ENCODE measurements around the gene MAFF. TPM values are rescaled to one million over a fixed set of nuclear protein-coding genes. Genes with fewer than 3 reads are reported as not detected.

Gene MAFF
- polyA plus RNA-seq, 1 donor from 2014 or later: 2.1 TPM

DNA sequence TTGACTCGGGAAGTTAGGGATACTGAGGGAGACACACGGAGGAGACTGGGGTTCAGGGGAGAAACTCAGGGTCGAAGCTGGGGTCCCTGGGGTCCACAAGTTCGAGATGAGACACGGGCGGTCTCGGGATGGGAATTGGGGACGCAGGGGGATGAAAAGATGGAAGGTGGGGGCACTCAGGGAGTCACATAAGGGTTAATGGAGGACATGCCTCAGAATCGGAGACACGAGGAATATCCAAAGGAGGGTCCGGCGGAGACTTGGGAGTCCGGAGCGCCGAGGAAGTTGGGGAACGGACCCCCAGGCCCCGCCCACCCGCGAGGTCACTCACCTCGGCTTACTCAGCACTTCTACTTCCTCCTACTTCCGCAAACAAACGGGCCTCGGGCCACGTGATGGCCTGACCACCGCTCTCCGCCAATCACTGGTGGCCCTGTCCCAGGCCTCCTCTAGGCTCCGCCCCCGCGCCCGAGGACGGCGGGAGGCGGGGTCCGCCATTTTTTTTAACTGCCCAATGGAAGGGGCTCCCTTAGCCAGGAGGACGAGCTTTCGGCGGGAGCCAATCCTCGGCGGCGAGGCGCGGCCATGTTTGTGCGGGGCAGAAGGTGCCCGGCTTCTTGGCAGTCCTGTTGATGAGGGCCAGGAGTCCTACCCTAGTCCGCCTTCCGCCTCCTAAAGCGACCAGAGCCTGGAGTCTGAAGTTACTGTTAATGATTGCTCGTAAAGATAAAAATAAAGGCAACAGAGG, 20.2 kb upstream of the MAFF start, which contains the start of gene PLA2G6:
TSS of gene PLA2G6 (minus strand) at position 378 of the 748 bp plus-strand sequence. CDS start 12,404 bp downstream, outside the sequence.
- H3K4me2 ChIP-seq (ENCODE audit: low read length): peak within 1 kb of the TSS; percentile 93
- H3K9ac ChIP-seq (ENCODE audit: low read length): peak within 1 kb of the TSS; percentile 67
- TF ChIP-seq RAD21 (conservative IDR thresholded peaks at IDR 0.05) (no peak), MXI1 (conservative IDR thresholded peaks at IDR 0.05; ENCODE audit: poor library complexity, severe bottlenecking) (peak; percentile 70), POLR2AphosphoS5 (IDR thresholded peaks at IDR 0.05) (no peak), TAF1 (IDR thresholded peaks at IDR 0.05; ENCODE audit: low read depth) (no peak), EP300 (conservative IDR thresholded peaks at IDR 0.05; ENCODE audit: poor library complexity, severe bottlenecking) (no peak), EZH2 (IDR thresholded peaks at IDR 0.05; ENCODE audit: borderline replicate concordance, insufficient read depth, low read length, poor library complexity, severe bottlenecking) (no peak)
- TF ChIP-seq, protein P1, sequence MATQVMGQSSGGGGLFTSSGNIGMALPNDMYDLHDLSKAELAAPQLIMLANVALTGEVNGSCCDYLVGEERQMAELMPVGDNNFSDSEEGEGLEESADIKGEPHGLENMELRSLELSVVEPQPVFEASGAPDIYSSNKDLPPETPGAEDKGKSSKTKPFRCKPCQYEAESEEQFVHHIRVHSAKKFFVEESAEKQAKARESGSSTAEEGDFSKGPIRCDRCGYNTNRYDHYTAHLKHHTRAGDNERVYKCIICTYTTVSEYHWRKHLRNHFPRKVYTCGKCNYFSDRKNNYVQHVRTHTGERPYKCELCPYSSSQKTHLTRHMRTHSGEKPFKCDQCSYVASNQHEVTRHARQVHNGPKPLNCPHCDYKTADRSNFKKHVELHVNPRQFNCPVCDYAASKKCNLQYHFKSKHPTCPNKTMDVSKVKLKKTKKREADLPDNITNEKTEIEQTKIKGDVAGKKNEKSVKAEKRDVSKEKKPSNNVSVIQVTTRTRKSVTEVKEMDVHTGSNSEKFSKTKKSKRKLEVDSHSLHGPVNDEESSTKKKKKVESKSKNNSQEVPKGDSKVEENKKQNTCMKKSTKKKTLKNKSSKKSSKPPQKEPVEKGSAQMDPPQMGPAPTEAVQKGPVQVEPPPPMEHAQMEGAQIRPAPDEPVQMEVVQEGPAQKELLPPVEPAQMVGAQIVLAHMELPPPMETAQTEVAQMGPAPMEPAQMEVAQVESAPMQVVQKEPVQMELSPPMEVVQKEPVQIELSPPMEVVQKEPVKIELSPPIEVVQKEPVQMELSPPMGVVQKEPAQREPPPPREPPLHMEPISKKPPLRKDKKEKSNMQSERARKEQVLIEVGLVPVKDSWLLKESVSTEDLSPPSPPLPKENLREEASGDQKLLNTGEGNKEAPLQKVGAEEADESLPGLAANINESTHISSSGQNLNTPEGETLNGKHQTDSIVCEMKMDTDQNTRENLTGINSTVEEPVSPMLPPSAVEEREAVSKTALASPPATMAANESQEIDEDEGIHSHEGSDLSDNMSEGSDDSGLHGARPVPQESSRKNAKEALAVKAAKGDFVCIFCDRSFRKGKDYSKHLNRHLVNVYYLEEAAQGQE (IDR thresholded peaks at IDR 0.05; ENCODE audit: borderline replicate concordance): no peak
- TF ChIP-seq, protein P2, sequence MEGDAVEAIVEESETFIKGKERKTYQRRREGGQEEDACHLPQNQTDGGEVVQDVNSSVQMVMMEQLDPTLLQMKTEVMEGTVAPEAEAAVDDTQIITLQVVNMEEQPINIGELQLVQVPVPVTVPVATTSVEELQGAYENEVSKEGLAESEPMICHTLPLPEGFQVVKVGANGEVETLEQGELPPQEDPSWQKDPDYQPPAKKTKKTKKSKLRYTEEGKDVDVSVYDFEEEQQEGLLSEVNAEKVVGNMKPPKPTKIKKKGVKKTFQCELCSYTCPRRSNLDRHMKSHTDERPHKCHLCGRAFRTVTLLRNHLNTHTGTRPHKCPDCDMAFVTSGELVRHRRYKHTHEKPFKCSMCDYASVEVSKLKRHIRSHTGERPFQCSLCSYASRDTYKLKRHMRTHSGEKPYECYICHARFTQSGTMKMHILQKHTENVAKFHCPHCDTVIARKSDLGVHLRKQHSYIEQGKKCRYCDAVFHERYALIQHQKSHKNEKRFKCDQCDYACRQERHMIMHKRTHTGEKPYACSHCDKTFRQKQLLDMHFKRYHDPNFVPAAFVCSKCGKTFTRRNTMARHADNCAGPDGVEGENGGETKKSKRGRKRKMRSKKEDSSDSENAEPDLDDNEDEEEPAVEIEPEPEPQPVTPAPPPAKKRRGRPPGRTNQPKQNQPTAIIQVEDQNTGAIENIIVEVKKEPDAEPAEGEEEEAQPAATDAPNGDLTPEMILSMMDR (IDR thresholded peaks at IDR 0.05; ENCODE audit: poor library complexity, severe bottlenecking): no peak
- H4K20me1 ChIP-seq (ENCODE audit: insufficient read depth): no peaks in the 10 kb centered on the region
- H3K4me3 ChIP-seq (ENCODE audit: low read length): peak within 1 kb of the TSS; percentile 80
- peaks cover 5% of the 10 kb centered on the region for H3K79me2 ChIP-seq (replicated peaks; ENCODE audit: insufficient read depth, low read length)
- H3K9me2 ChIP-seq (ENCODE audit: insufficient read depth, low read length): no peaks in the 10 kb centered on the region
- no peaks in the 10 kb centered on the region for H3K9me3 ChIP-seq (ENCODE audit: low read length)
- no peaks in the 10 kb centered on the region for H3F3A ChIP-seq (ENCODE audit: insufficient read depth, low read length, poor library complexity, severe bottlenecking)
- H3K27ac ChIP-seq (ENCODE audit: low read length): peak within 1 kb of the TSS; percentile 65
- H2AFZ ChIP-seq (ENCODE audit: low read depth, low read length): peak within 1 kb of the TSS; percentile 79
- no peaks in the 10 kb centered on the region for H3K36me3 ChIP-seq (ENCODE audit: insufficient read depth, low read length)
- no peaks in the 10 kb centered on the region for H3K27me3 ChIP-seq (ENCODE audit: insufficient read depth, low read depth, low read length)

DNA sequence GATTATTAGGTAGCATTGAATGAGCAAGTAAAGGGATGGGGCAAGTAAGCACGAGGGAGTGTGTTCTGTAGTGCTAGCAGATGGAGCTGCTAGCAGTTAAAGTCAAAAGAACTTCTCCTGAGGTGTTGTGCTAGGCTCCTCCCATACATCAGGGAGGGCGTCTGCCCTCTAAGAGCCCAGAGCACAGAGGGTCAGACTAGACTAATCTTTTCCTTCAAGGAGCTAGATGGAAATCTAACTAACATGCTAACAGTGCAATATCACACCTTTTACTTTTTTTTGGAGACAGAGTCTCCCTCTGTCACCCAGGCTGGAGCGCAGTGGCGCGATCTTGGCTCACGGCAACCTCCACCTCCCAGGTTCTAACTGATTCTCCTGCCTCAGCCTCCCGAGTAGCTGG, 17.0 kb upstream of the MAFF start:
- Histone ChIP-seq H2AFZ (ENCODE audit: low read depth, low read length) (no peak overlapping the region), H3K4me2 (ENCODE audit: low read length) (no peak overlapping the region), H3K4me3 (ENCODE audit: low read length) (no peak overlapping the region), H3K27ac (ENCODE audit: low read length) (no peak overlapping the region), H3K9ac (ENCODE audit: low read length) (no peak overlapping the region), H3K36me3 (ENCODE audit: insufficient read depth, low read length) (no peaks in the 10 kb centered on the region), H3K79me2 (replicated peaks; ENCODE audit: insufficient read depth, low read length) (peaks cover 5% of the 10 kb centered on the region), H3K27me3 (ENCODE audit: insufficient read depth, low read depth, low read length) (no peaks in the 10 kb centered on the region), H3F3A (ENCODE audit: insufficient read depth, low read length, poor library complexity, severe bottlenecking) (no peaks in the 10 kb centered on the region), H3K9me3 (ENCODE audit: low read length) (no peaks in the 10 kb centered on the region), H4K20me1 (ENCODE audit: insufficient read depth) (no peaks in the 10 kb centered on the region), H3K9me2 (ENCODE audit: insufficient read depth, low read length) (no peaks in the 10 kb centered on the region)
- TF ChIP-seq EZH2 (IDR thresholded peaks at IDR 0.05; ENCODE audit: borderline replicate concordance, insufficient read depth, low read length, poor library complexity, severe bottlenecking) (no peak), MXI1 (conservative IDR thresholded peaks at IDR 0.05; ENCODE audit: poor library complexity, severe bottlenecking) (no peak), TAF1 (IDR thresholded peaks at IDR 0.05; ENCODE audit: low read depth) (no peak), SMC3 (conservative IDR thresholded peaks at IDR 0.05; ENCODE audit: poor library complexity) (no peak), RAD21 (conservative IDR thresholded peaks at IDR 0.05) (no peak), POLR2AphosphoS5 (IDR thresholded peaks at IDR 0.05) (no peak)
- TF ChIP-seq, protein P2 (IDR thresholded peaks at IDR 0.05; ENCODE audit: poor library complexity, severe bottlenecking): no peak

All from neural cell (in vitro differentiated cells).